IMR-90 (cell line): Measurements from ENCODE around the gene MZT2A. TPM values are rescaled to one million over a fixed set of nuclear protein-coding genes. Genes with fewer than 3 reads are reported as not detected.
"Not testable (repeated sequence)": the region's sequence is repeated elsewhere in the genome, so short reads cannot be mapped to it uniquely, and the experiment has no call there.

Experiments used
- ATAC-seq: fragments of 200-7000 bp; cut with Tn5 transposase; 2 replicates; pipeline ENCODE4 v1.9.1; 2020; ENCODE audit warnings: low read depth, mild to moderate bottlenecking, moderate library complexity
- BruUV-seq: library from RNA; stranded (reverse); fragments of 400-500 nt; replicated peaks from 2 replicates; lab custom pipeline; 2021; lab: Mats Ljungman, UMichigan
- CTCF ChIA-PET: fragments of 300-600 bp; formaldehyde crosslinking; extraction: SDS; loops from one replicate; lab custom pipeline; 2021; ENCODE audit warnings: antibody characterized with exemption; lab: Yijun Ruan, JAX
- POLR2A ChIA-PET: fragments of 300-600 bp; sonication (Branson Sonifier 250); formaldehyde crosslinking; loops from one replicate; lab custom pipeline; 2022; ENCODE audit warnings: antibody characterized with exemption; ENCODE audit not compliant: unreplicated experiment; lab: Charles Lee
- DNase-seq: peaks from one replicate; pipeline ENCODE4 v3.0.0; 2013
- H2AFZ ChIP-seq: replicated peaks from 2 replicates; pipeline ENCODE3; 2013; ENCODE audit warnings: low read length, mild to moderate bottlenecking; ENCODE audit not compliant: poor library complexity
- H2AK5ac ChIP-seq: 2 replicates; pipeline ENCODE4 v1.6.1; 2013; ENCODE audit warnings: low read depth, low read length, inconsistent platforms
- H2AK9ac ChIP-seq: replicated peaks from 2 replicates; pipeline ENCODE3; 2013; ENCODE audit warnings: mild to moderate bottlenecking, low read depth, low read length, moderate library complexity; ENCODE audit not compliant: poor library complexity
- H2BK120ac ChIP-seq: 2 replicates; pipeline ENCODE4 v1.6.1; 2013; ENCODE audit warnings: low read depth, low read length, inconsistent platforms
- H2BK15ac ChIP-seq: 3 replicates; pipeline ENCODE4 v1.6.1; 2013; ENCODE audit warnings: low read depth, low read length, inconsistent platforms
- H2BK20ac ChIP-seq: 2 replicates; pipeline ENCODE4 v1.6.1; 2013; ENCODE audit warnings: low read depth, mild to moderate bottlenecking, inconsistent platforms, low read length, moderate library complexity
- H2BK5ac ChIP-seq: 2 replicates; pipeline ENCODE4 v1.6.1; 2013; ENCODE audit warnings: mild to moderate bottlenecking, low read depth, low read length, inconsistent platforms; ENCODE audit not compliant: poor library complexity, severe bottlenecking
- H3K14ac ChIP-seq: replicated peaks from 2 replicates; pipeline ENCODE4 v1.6.1; 2013; ENCODE audit warnings: low read depth, low read length, inconsistent platforms
- H3K18ac ChIP-seq: 2 replicates; pipeline ENCODE4 v1.6.1; 2013; ENCODE audit warnings: low read depth, low read length, control low read depth
- H3K23ac ChIP-seq: 2 replicates; pipeline ENCODE4 v1.6.1; 2013; ENCODE audit warnings: low read depth, low read length, inconsistent platforms
- H3K27ac ChIP-seq: 2 replicates; pipeline ENCODE4 v1.5.1; 2013; ENCODE audit warnings: mild to moderate bottlenecking, control low read depth, low read length; ENCODE audit not compliant: insufficient read depth
- H3K27me3 ChIP-seq: 2 replicates; pipeline ENCODE4 v1.6.1; 2013; ENCODE audit warnings: low read length; ENCODE audit not compliant: control insufficient read depth, insufficient read depth
- H3K36me3 ChIP-seq: 2 replicates; pipeline ENCODE4 v1.6.1; 2013; ENCODE audit warnings: low read length, mixed read lengths; ENCODE audit not compliant: control insufficient read depth, insufficient read depth
- H3K4ac ChIP-seq: 2 replicates; pipeline ENCODE4 v1.6.1; 2013; ENCODE audit warnings: low read depth, low read length, inconsistent platforms
- H3K4me1 ChIP-seq: 2 replicates; pipeline ENCODE4 v1.6.1; 2013; ENCODE audit warnings: low read length, mixed read lengths; ENCODE audit not compliant: control insufficient read depth, insufficient read depth
- H3K4me2 ChIP-seq: 2 replicates; pipeline ENCODE4 v1.6.1; 2013; ENCODE audit warnings: low read depth, mild to moderate bottlenecking, control low read depth, low read length, moderate library complexity
- H3K4me3 ChIP-seq: 2 replicates; pipeline ENCODE4 v1.5.1; 2013; ENCODE audit warnings: low read depth, mild to moderate bottlenecking, control low read depth, low read length, moderate library complexity; ENCODE audit not compliant: insufficient read depth
- H3K56ac ChIP-seq: 2 replicates; pipeline ENCODE4 v1.6.1; 2013; ENCODE audit warnings: low read length, inconsistent platforms; ENCODE audit not compliant: insufficient read depth; ENCODE audit errors: extremely low read depth
- H3K79me1 ChIP-seq, 2 experiments: 2 replicates each; pipeline ENCODE4 v1.6.1; 2013; ENCODE audit warnings: low read length in 2 of 2, inconsistent platforms in 1 of 2, low read depth in 1 of 2
- H3K9ac ChIP-seq: 2 replicates; pipeline ENCODE4 v1.6.1; 2013; ENCODE audit warnings: low read depth, low read length, control low read depth
- H3K9me1 ChIP-seq: 2 replicates; pipeline ENCODE4 v1.6.1; 2013; ENCODE audit warnings: low read length, inconsistent platforms; ENCODE audit not compliant: insufficient read depth
- H3K9me3 ChIP-seq: 2 replicates; pipeline ENCODE4 v1.6.1; 2013; ENCODE audit warnings: low read length; ENCODE audit not compliant: control insufficient read depth, insufficient read depth
- H4K20me1 ChIP-seq: 2 replicates; pipeline ENCODE4 v1.6.1; 2013; ENCODE audit warnings: low read length, inconsistent platforms; ENCODE audit not compliant: insufficient read depth
- H4K5ac ChIP-seq: 2 replicates; pipeline ENCODE4 v1.6.1; 2013; ENCODE audit warnings: mild to moderate bottlenecking, low read depth, low read length, control low read depth
- H4K8ac ChIP-seq, 2 experiments: 2 replicates each; pipeline ENCODE4 v1.6.1; 2013; ENCODE audit warnings: low read depth in 2 of 2, low read length in 2 of 2, control low read depth in 1 of 2, inconsistent platforms in 1 of 2
- H4K91ac ChIP-seq: 2 replicates; pipeline ENCODE4 v1.6.1; 2013; ENCODE audit warnings: low read depth, low read length, inconsistent platforms; ENCODE audit not compliant: insufficient read depth
- WGBS, 2 experiments: methylation state at CpG; one replicate each; pipeline versions ENCODE4 v1.1.5 to v1.1.7; 2013; ENCODE audit warnings: missing lambda C conversion rate in 2 of 2; ENCODE audit not compliant: insufficient read length in 1 of 2; ENCODE audit errors: extremely low coverage in 2 of 2; 5-methylcytosine and 5-hydroxymethylcytosine counted together
- dilution Hi-C: fragments of 300-500 bp; cut with HindIII; formaldehyde crosslinking; loops from one replicate; pipeline ENCODE4 v1.14.3; 2018; ENCODE audit warnings: low sequenced_read_pairs; ENCODE audit not compliant: unreplicated experiment
- in situ Hi-C: fragments of 300-500 bp; cut with MboI; formaldehyde crosslinking; loops from 3 replicates; pipeline ENCODE4 v1.14.3; 2019; ENCODE audit warnings: low sequenced_read_pairs, inconsistent platforms, mixed read lengths
- intact Hi-C: fragments of 100-400 bp; cut with micrococcal nuclease; formaldehyde crosslinking; loops from 2 replicates; pipeline ENCODE4 v1.10.0; 2022
- polyA plus RNA-seq, 3 experiments: library from polyadenylated mRNA; depleted of rRNA; stranded (reverse); fragments of >200 nt; gene quantifications; 2 replicates each; pipeline ENCODE4 v1.2.3, GENCODE V29; 2012; ENCODE audit warnings: low replicate concordance in 1 of 3
- total RNA-seq: library from RNA; depleted of rRNA; stranded (reverse); fragments of >200 nt; gene quantifications from 2 replicates; pipeline ENCODE4 v1.2.3, GENCODE V29; 2012

The MZT2A gene
- total and polyA plus RNA-seq, 2 of the 4 experiments (the other 2 are of a cell fraction), result 23.1 to 82.3 TPM

GRCh38 chr2:131531547-131532185 is 39.5 kb upstream of the MZT2A start:
- BruUV-seq, H4K20me1 ChIP-seq, POLR2A ChIA-PET, H4K5ac ChIP-seq, H3K27me3 ChIP-seq, H3K79me1 ChIP-seq, H4K8ac ChIP-seq, H3K4me3 ChIP-seq, H2BK120ac ChIP-seq, CTCF ChIA-PET, H2AFZ ChIP-seq, H2BK15ac ChIP-seq, H3K9ac ChIP-seq, H3K4me1 ChIP-seq, H3K14ac ChIP-seq, ATAC-seq, intact Hi-C loops, in situ Hi-C loops, H3K56ac ChIP-seq, H3K36me3 ChIP-seq, H2BK5ac ChIP-seq, H3K27ac ChIP-seq, dilution Hi-C loops, H2AK9ac ChIP-seq, H2AK5ac ChIP-seq, DNase-seq, H3K18ac ChIP-seq, H3K4me2 ChIP-seq, H3K4ac ChIP-seq, H3K23ac ChIP-seq, H2BK20ac ChIP-seq, H4K91ac ChIP-seq, H3K9me3 ChIP-seq, H3K9me1 ChIP-seq: not testable (repeated sequence)
- WGBS, 2 experiments, result no CpG with 5 or more reads among the region's 11 CpGs

GRCh38 chr2:131530626-131531344 is 38.6 kb upstream of the MZT2A start:
- intact Hi-C loops, H3K4ac ChIP-seq, H3K9me3 ChIP-seq, H3K4me3 ChIP-seq, H2AK5ac ChIP-seq, H2BK120ac ChIP-seq, in situ Hi-C loops, H3K23ac ChIP-seq, H3K4me1 ChIP-seq, H4K5ac ChIP-seq, H2AK9ac ChIP-seq, H2BK20ac ChIP-seq, H3K79me1 ChIP-seq, POLR2A ChIA-PET, H3K27me3 ChIP-seq, H4K91ac ChIP-seq, H4K8ac ChIP-seq, H3K9ac ChIP-seq, H3K4me2 ChIP-seq, H3K18ac ChIP-seq, DNase-seq, H3K9me1 ChIP-seq, dilution Hi-C loops, CTCF ChIA-PET, H3K56ac ChIP-seq, H2BK5ac ChIP-seq, H2BK15ac ChIP-seq, ATAC-seq, H2AFZ ChIP-seq, H3K27ac ChIP-seq, H3K36me3 ChIP-seq, H3K14ac ChIP-seq, BruUV-seq, H4K20me1 ChIP-seq: not testable (repeated sequence)
- 63% methylated on average over 2 of the region's 22 CpGs; no CpG with 5 or more reads in 1 of the 2 experiments for WGBS, 2 experiments
